Measurements from ENCODE around the gene BARHL1. TPM values are rescaled to one million over a fixed set of nuclear protein-coding genes. Genes with fewer than 3 reads are reported as not detected.

BARHL1 gene
- total RNA-seq: not detected
- not detected for polyA plus RNA-seq
- long read RNA-seq, donor 1: 0 reads
- long read RNA-seq, donor 2: 0 reads
- long read RNA-seq, donor 3: 0 reads
- long read RNA-seq, donor 4: 0 reads
- long read RNA-seq, donor 5: 0 reads
- long read RNA-seq, donor 6: 0 reads
- long read RNA-seq, donor 7: 0 reads
- long read RNA-seq, donor 8: 0 reads
- long read RNA-seq, donor 9: 0 reads
- long read RNA-seq, donor 10: 0 reads

DNA sequence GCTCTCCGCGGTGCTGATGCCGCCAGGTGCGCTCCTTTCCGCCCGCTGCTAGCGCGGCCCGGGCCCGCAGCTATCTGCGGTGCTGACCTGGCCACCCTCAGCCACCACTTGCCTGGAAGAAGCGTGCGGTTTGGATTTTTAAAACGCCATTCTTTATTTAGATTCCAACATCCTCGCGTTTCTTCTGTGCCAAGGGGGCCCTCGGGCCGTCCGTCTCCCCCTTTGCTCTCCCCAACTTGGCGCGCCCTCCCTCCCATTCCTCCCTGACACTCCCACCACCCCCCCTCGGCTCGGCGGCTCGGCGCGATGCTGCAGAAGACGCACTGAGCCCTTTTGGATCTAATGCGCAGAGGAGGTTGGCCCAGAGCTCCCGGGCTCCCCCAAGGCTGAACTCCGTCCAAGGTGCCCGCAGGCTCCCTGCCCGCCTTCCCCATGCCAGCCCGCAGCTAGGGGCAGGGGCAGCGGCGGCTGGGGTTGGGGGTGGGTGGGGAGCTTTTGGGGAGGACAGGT, at the start of gene BARHL1:
BARHL1 (plus strand) TSS at position 331 of the 510 bp plus-strand sequence. CDS start 192 bp downstream, outside the sequence.
- H3K27me3 ChIP-seq: peaks cover 67 to 100% (median 98%) of the 10 kb centered on the region in 3 donors
- DNase-seq: no peak
- no peaks in the 10 kb centered on the region for H3K36me3 ChIP-seq
- H3K4me3 ChIP-seq: peak within 1 kb of the TSS; percentile 19 to 47 (median 34)
- no peaks in the 10 kb centered on the region for H3K9me3 ChIP-seq
- TF ChIP-seq POLR2AphosphoS5 (IDR thresholded peaks at IDR 0.05) (no peak), POLR2A (IDR thresholded peaks at IDR 0.05) (no peak), EP300 (IDR thresholded peaks at IDR 0.05) (no peak)
- TF ChIP-seq, protein P1, sequence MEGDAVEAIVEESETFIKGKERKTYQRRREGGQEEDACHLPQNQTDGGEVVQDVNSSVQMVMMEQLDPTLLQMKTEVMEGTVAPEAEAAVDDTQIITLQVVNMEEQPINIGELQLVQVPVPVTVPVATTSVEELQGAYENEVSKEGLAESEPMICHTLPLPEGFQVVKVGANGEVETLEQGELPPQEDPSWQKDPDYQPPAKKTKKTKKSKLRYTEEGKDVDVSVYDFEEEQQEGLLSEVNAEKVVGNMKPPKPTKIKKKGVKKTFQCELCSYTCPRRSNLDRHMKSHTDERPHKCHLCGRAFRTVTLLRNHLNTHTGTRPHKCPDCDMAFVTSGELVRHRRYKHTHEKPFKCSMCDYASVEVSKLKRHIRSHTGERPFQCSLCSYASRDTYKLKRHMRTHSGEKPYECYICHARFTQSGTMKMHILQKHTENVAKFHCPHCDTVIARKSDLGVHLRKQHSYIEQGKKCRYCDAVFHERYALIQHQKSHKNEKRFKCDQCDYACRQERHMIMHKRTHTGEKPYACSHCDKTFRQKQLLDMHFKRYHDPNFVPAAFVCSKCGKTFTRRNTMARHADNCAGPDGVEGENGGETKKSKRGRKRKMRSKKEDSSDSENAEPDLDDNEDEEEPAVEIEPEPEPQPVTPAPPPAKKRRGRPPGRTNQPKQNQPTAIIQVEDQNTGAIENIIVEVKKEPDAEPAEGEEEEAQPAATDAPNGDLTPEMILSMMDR (IDR thresholded peaks at IDR 0.05): no peak
- H3K4me1 ChIP-seq: peaks cover 5 to 39% (median 21%) of the 10 kb centered on the region in 4 donors
- H3K27ac ChIP-seq: no peak within 1 kb of the TSS
- intact Hi-C loops (cut with DNase I; ENCODE audit: low total_unique reads): no loop called here
- WGBS, 5 donors: 5 to 9% (median 5%) methylated on average over 30 to 36 of the region's 36 CpGs

DNA sequence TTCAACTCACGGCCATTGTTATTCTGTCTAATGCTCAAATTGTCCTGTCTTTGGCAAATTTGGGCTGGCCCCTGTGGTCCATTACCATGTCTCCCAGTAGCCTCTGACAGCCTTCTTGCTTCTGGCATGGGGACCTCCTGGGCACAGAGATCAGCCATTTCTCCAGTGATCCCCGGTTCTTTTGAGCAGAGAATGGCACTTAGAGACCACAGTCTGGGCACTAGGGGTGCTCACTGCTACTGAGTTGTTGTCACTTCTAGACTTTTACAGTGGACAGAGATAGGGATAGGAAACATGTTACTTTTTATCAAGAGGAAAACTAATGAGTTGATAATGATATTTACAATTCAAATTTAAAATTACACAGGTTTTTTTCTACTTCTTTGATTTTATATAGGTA, 47.6 kb upstream of the BARHL1 start:
- intact Hi-C loops (cut with DNase I; ENCODE audit: low total_unique reads): no loop called here
- WGBS, 5 donors: 90 to 97% (median 93%) methylated on average over 2 of the region's 2 CpGs
- H3K36me3 ChIP-seq: no peaks in the 10 kb centered on the region
- H3K4me1 ChIP-seq: peaks cover 0 to 7% (median 0%) of the 10 kb centered on the region in 4 donors
- no peak for DNase-seq
- peaks cover 0 to 45% (median 9%) of the 10 kb centered on the region in 3 donors for H3K27me3 ChIP-seq
- peaks cover 6 to 27% (median 18%) of the 10 kb centered on the region in 4 donors for H3K9me3 ChIP-seq
- H3K4me3 ChIP-seq: no peak overlapping the region
- TF ChIP-seq, protein P1 (IDR thresholded peaks at IDR 0.05): no peak
- no peak for TF ChIP-seq POLR2AphosphoS5 (IDR thresholded peaks at IDR 0.05)
- H3K27ac ChIP-seq: no peak overlapping the region

DNA sequence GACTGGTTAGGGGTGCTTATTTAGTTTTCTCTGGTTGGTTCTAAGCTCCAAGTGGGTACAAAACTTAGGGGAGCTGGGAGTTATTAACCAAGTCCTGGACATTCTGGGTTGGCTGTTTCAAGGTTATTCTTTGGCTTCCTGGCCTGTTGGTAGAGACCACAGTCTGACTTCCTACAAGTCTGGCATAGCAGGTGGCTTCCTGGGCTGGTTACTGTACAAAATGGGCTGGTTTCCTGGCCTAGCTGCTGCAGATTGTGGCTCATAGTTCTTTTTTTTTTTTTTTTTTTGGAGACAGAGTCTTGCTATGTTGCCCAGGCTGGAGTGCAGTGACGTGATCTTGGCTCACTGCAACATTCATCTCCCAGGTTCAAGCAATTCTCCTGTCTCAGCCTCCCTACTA, 46.3 kb upstream of the BARHL1 start:
- Histone ChIP-seq H3K4me3 (no peak overlapping the region), H3K9me3 (peaks cover 6 to 27% (median 18%) of the 10 kb centered on the region in 4 donors), H3K27me3 (peaks cover 0 to 38% (median 6%) of the 10 kb centered on the region in 3 donors), H3K4me1 (peaks cover 0 to 4% (median 0%) of the 10 kb centered on the region in 4 donors), H3K27ac (no peak overlapping the region), H3K36me3 (no peaks in the 10 kb centered on the region)
- 67 to 100% (median 86%) methylated on average over 1 of the region's 1 CpG for whole genome bisulfite sequencing, 5 donors
- no peak for DNase-seq
- TF ChIP-seq, protein P1 (IDR thresholded peaks at IDR 0.05): no peak
- TF ChIP-seq POLR2A (IDR thresholded peaks at IDR 0.05) (no peak), EP300 (IDR thresholded peaks at IDR 0.05) (no peak), POLR2AphosphoS5 (IDR thresholded peaks at IDR 0.05) (no peak)
- intact Hi-C loops (cut with DNase I; ENCODE audit: low total_unique reads): no loop called here

DNA sequence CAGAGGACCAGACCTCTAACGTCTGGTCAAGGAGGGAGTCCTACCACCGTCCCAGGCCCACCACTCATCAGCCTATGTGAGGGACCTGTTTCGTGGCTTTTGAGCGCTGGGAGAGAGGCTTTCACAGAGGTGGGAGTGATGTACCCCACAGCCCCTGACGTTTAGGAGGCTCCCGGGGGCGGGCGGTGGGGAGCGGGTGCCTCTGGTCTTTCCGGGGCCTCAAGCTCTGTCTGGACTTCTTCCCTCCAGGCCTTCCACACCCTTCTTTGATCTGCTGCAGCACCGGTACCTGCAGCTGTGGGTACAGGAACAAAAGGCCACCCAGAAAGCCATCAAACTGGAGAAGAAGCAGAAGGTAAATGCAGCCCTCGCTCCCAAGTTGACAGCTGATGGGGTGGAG, 45.1 kb upstream of the BARHL1 start:
- Histone ChIP-seq H3K4me3 (no peak overlapping the region), H3K36me3 (no peaks in the 10 kb centered on the region), H3K9me3 (peaks cover 6 to 27% (median 18%) of the 10 kb centered on the region in 4 donors), H3K4me1 (no peaks in the 10 kb centered on the region), H3K27ac (no peak overlapping the region), H3K27me3 (peaks cover 0 to 31% (median 0%) of the 10 kb centered on the region in 3 donors)
- no peak for DNase-seq
- intact Hi-C loops (cut with DNase I; ENCODE audit: low total_unique reads): no loop called here
- 70 to 79% (median 73%) methylated on average over 3 to 12 of the region's 12 CpGs for WGBS, 5 donors
- TF ChIP-seq POLR2A (IDR thresholded peaks at IDR 0.05) (no peak), EP300 (IDR thresholded peaks at IDR 0.05) (no peak), POLR2AphosphoS5 (IDR thresholded peaks at IDR 0.05) (no peak)
- TF ChIP-seq, protein P1 (IDR thresholded peaks at IDR 0.05): no peak

Measured in stomach (tissue), 19 donors.